HepG2 (cell line): ENCODE data around the gene GOLGA6L24. TPM values are rescaled to one million over a fixed set of nuclear protein-coding genes. Genes with fewer than 3 reads are reported as not detected.
A peak's percentile ranks its signal among the peaks of the same experiment; 100 is the strongest.
"Not testable (repeated sequence)": the region's sequence is repeated elsewhere in the genome, so short reads cannot be mapped to it uniquely, and the experiment has no call there.

ENCODE experiments used
- ATAC-seq: fragments of 200-7000 bp; cut with Tn5 transposase; 3 replicates; pipeline ENCODE4 v1.9.1; 2020; ENCODE audit warnings: mild to moderate bottlenecking, moderate library complexity
- BruUV-seq: library from RNA; stranded (reverse); fragments of 400-500 nt; replicated peaks from 2 replicates; lab custom pipeline; 2021; lab: Mats Ljungman, UMichigan
- CTCF ChIA-PET: fragments of 300-600 bp; formaldehyde crosslinking; extraction: SDS; loops from one replicate; lab custom pipeline; 2021; ENCODE audit warnings: low total read pairs, inconsistent platforms, low intra/inter-chr PET ratio; lab: Yijun Ruan, JAX
- POLR2A ChIA-PET: fragments of 350-600 bp; sonication (Branson Sonifier 250); formaldehyde crosslinking; loops from one replicate; lab custom pipeline; 2020; ENCODE audit warnings: antibody characterized with exemption, inconsistent platforms; lab: Yijun Ruan, JAX
- DNase-seq: peaks from one replicate; pipeline ENCODE4 v3.0.0-alpha.2; 2015; ENCODE audit warnings: low spot score
- FAIRE-seq: peaks from 3 replicates; lab custom pipeline; 2011; peaks lifted over from hg19 to GRCh38; lab: Jason Lieb, UNC
- H2AFZ ChIP-seq: one replicate; pipeline ENCODE4 v1.6.1; 2011; ENCODE audit warnings: low read length, inconsistent platforms
- H3K27ac ChIP-seq: fragments of 300-600 bp; 3 replicates; pipeline ENCODE4 v1.8.0; 2011; ENCODE audit warnings: mixed run types, mild to moderate bottlenecking, mixed read lengths, low read length, inconsistent platforms; ENCODE audit not compliant: insufficient read depth; ENCODE audit errors: extremely low read length
- H3K27me3 ChIP-seq, 2 experiments: fragments of 200-600 bp in 1 of 2; 2 replicates in 1 of 2; 3 replicates in 1 of 2; pipeline versions ENCODE4 v1.6.0 to v1.8.0; 2011; ENCODE audit warnings: low read length in 2 of 2, mild to moderate bottlenecking in 2 of 2, moderate library complexity in 2 of 2, inconsistent platforms in 1 of 2; ENCODE audit not compliant: insufficient read depth in 2 of 2, control insufficient read depth in 1 of 2
- H3K36me3 ChIP-seq, 2 experiments: fragments of 200-600 bp in 1 of 2; replicated peaks in 1 of 2; 2 replicates in 1 of 2; 3 replicates in 1 of 2; pipeline versions ENCODE4 v1.5.1 to v1.8.0; 2011; ENCODE audit warnings: low read length in 2 of 2, inconsistent platforms in 1 of 2; ENCODE audit not compliant: insufficient read depth in 2 of 2, control insufficient read depth in 1 of 2
- H3K4me1 ChIP-seq: 2 replicates; pipeline ENCODE4 v1.5.1; 2012; ENCODE audit warnings: low read length, inconsistent platforms; ENCODE audit not compliant: insufficient read depth
- H3K4me2 ChIP-seq: 2 replicates; pipeline ENCODE4 v1.6.0; 2011; ENCODE audit warnings: low read depth, low read length, inconsistent platforms
- H3K4me3 ChIP-seq, 3 experiments: fragments of 200-600 bp in 1 of 3; sonication (generic), shearing (Covaris generic) in 1 of 3; replicated peaks in 1 of 3; 2 replicates each; pipeline ENCODE4 v1.5.1; 2011 to 2016; ENCODE audit warnings: low read length in 3 of 3, inconsistent platforms in 2 of 3, low read depth in 2 of 3, mild to moderate bottlenecking in 2 of 3, control low read depth in 1 of 3, mixed read lengths in 1 of 3; ENCODE audit not compliant: insufficient read depth in 1 of 3
- H3K79me2 ChIP-seq: one replicate; pipeline ENCODE4 v1.6.1; 2011; ENCODE audit warnings: low read length, inconsistent platforms; ENCODE audit not compliant: insufficient read depth
- H3K9ac ChIP-seq: 2 replicates; pipeline ENCODE4 v1.6.0; 2011; ENCODE audit warnings: mild to moderate bottlenecking, low read depth, low read length, inconsistent platforms; ENCODE audit not compliant: insufficient read depth
- H3K9me3 ChIP-seq: 2 replicates; pipeline ENCODE4 v1.5.1; 2012; ENCODE audit warnings: mild to moderate bottlenecking, low read length
- H4K20me1 ChIP-seq: 2 replicates; pipeline ENCODE4 v1.6.0; 2011; ENCODE audit warnings: inconsistent platforms, mild to moderate bottlenecking, low read length, moderate library complexity; ENCODE audit not compliant: insufficient read depth
- ZNF121 ChIP-seq: sonication (generic); formaldehyde crosslinking; IDR thresholded peaks from 2 replicates; pipeline ENCODE4 v1.5.0; 2020; ENCODE audit warnings: mild to moderate bottlenecking, missing genetic modification reagents
- WGBS: methylation state at CpG from one replicate; pipeline ENCODE4 v1.1.6; 2017; ENCODE audit warnings: low lambda C conversion rate; 5-methylcytosine and 5-hydroxymethylcytosine counted together
- in situ Hi-C: cut with HindIII; loops from 2 replicates; pipeline ENCODE4 v1.10.0; 2017; ENCODE audit warnings: low pct_unique_long_range_greater_than_20kb; ENCODE audit not compliant: extremely low pct_ligation_motif_present
- intact Hi-C: fragments of 100-400 bp; cut with micrococcal nuclease; formaldehyde crosslinking; loops from one replicate; pipeline ENCODE4 v1.10.0; 2022; ENCODE audit not compliant: unreplicated experiment
- polyA plus RNA-seq, 8 experiments: library from polyadenylated mRNA; depleted of rRNA in 3 of 8; stranded (reverse) in 7 of 8; unstranded in 1 of 8; fragments of >200 nt; fragmentation: Illumina TruSeq in 4 of 8; extraction: Trizol in 4 of 8; gene quantifications; 2 replicates each; pipeline versions ENCODE4 v1.2.1 to v1.2.3, GENCODE V29; 2011 to 2016; ENCODE audit warnings: low read depth in 4 of 8, missing spikeins in 1 of 8, mixed read lengths in 1 of 8; ENCODE audit not compliant: insufficient read depth in 1 of 8
- small RNA-seq, 3 experiments: library from RNA; depleted of rRNA; stranded (forward); fragments of <200 nt; gene quantifications; one replicate each; pipeline ENCODE3, GENCODE V24; 2012; ENCODE audit warnings: low read depth in 2 of 3, low replicate concordance in 1 of 3; ENCODE audit not compliant: insufficient read length in 3 of 3, insufficient read depth in 2 of 3
- total RNA-seq, 5 experiments: library from RNA; depleted of rRNA; stranded (reverse); fragments of >200 nt; fragmentation: Illumina TruSeq; extraction: Trizol; gene quantifications; 2 replicates each; pipeline ENCODE4 v1.2.3, GENCODE V29; 2016; ENCODE audit warnings: low read depth in 1 of 5

Gene GOLGA6L24
- total and polyA plus RNA-seq, 2 of the 13 experiments (the other 11 are each of a cell fraction or from before 2014, with no cell fraction given), result not detected

DNA sequence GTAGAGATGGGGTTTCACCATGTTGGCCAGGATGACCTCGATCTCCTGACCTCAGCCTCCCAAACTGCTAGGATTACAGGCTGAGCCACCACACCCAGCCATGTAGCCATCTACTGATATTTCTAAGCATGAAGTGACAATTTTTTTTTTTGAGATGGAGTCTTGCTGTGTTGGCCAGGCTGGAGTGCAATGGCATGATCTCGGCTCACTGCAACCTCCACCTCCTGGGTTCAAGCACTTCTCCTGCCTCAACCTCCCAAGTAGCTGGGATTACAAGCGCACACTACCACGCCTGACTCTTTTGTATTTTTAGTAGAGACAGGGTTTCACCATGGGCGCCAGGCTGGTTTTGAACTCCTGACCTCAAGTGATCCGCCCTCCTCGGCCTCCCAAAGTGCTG lies 40.9 kb downstream of the GOLGA6L24 start:
- H3K9me3 ChIP-seq, H3K79me2 ChIP-seq, H3K27me3 ChIP-seq, H3K4me2 ChIP-seq, intact Hi-C loops, BruUV-seq, POLR2A ChIA-PET, H3K4me3 ChIP-seq, H3K4me1 ChIP-seq, H4K20me1 ChIP-seq, ATAC-seq, CTCF ChIA-PET, H3K9ac ChIP-seq, in situ Hi-C loops, H3K27ac ChIP-seq, FAIRE-seq, H3K36me3 ChIP-seq, H2AFZ ChIP-seq, DNase-seq: not testable (repeated sequence)
- TF ChIP-seq ZNF121 (CRISPR knock-in tag), result peak; percentile 34; the same call in 1 of the 2 replicates
- WGBS, result 99% methylated on average over 7 of the region's 7 CpGs

DNA sequence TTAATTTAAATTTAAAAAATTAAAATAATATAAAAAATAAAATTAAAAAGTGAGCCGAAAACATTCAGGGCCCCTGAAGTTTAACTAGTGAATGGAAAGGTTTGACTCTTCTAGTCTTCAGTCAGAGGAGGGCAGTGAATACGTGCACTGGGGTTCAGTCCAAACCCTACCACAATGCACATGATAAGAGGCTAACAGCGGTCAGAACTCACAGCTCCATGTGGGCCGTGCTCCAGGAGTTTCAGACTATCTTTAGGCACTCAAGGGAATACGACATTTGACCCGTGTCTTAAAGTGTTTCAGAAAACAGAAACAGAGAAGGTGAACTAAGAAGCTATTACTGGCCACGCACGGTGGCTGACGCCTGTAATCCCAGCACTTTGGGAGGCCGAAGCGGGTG lies 47.4 kb downstream of the GOLGA6L24 start:
- POLR2A ChIA-PET, CTCF ChIA-PET, H3K9me3 ChIP-seq, H3K79me2 ChIP-seq, H3K4me1 ChIP-seq, H4K20me1 ChIP-seq, DNase-seq, H3K4me3 ChIP-seq, ATAC-seq, H3K36me3 ChIP-seq, FAIRE-seq, H3K27me3 ChIP-seq, BruUV-seq, H3K27ac ChIP-seq, H3K9ac ChIP-seq, H3K4me2 ChIP-seq, H2AFZ ChIP-seq, intact Hi-C loops, in situ Hi-C loops: not testable (repeated sequence)
- WGBS, result 88% methylated on average over 9 of the region's 11 CpGs

DNA sequence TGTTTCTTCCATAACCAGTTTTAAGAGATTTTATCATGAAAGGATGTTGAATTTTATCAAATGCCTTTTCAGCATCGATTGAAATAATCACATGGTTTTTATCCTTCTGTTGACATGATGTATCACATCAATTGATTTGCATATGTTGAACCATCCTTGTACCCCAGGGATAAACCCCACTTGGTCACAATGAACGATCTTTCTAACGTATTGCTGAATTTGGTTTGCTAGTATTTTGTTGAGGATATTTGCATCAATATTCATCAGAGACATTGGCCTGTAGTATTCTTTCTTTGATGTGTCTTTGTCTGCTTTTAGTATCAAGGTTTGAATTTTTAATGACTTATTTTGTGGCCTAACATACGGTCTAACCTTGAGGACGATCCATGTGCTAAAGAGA lies 49.2 kb downstream of the GOLGA6L24 start:
- H3K27me3 ChIP-seq, CTCF ChIA-PET: not testable (repeated sequence)
- BruUV-seq, result TSS peak; percentile 21

More for the DNA sequence above, 49.2 kb downstream of the GOLGA6L24 start:
- H3K9me3 ChIP-seq, H3K9ac ChIP-seq, H3K27ac ChIP-seq, intact Hi-C loops, FAIRE-seq, DNase-seq, in situ Hi-C loops, H2AFZ ChIP-seq, H3K36me3 ChIP-seq, ATAC-seq, H3K4me1 ChIP-seq, POLR2A ChIA-PET, H3K4me3 ChIP-seq, H4K20me1 ChIP-seq, H3K4me2 ChIP-seq, H3K79me2 ChIP-seq: not testable (repeated sequence)
- over 99% methylated on average over 5 of the region's 5 CpGs for WGBS

Small RNA genes within 50 kb of the gene (small RNA-seq; reads per million reads assigned to genes)
- gene AC091304.5 (0 reads per million in 3 experiments), gene RN7SL238P (0 reads per million in 3 experiments)

Other genes starting within 250 kb of the GOLGA6L24 start
- gene HERC2, start 35.9 kb downstream of the GOLGA6L24 start, total RNA-seq (2016; rRNA removed; fragmentation: Illumina TruSeq; extraction: Trizol), result 24.8 and 25.6 TPM in 2 replicates
- gene HERC2, start 35.9 kb downstream of the GOLGA6L24 start, polyA plus RNA-seq (2011; rRNA removed), result 17.6 and 21.9 TPM in 2 replicates
- not detected in 2 replicates for gene GOLGA8F, start 20.6 kb upstream of the GOLGA6L24 start, total RNA-seq (2016; rRNA removed; fragmentation: Illumina TruSeq; extraction: Trizol)
- not detected in 2 replicates for gene GOLGA8F, start 20.6 kb upstream of the GOLGA6L24 start, polyA plus RNA-seq (2011; rRNA removed)
- gene GOLGA8G, start 174.9 kb upstream of the GOLGA6L24 start, total RNA-seq (2016; rRNA removed; fragmentation: Illumina TruSeq; extraction: Trizol), result not detected in 2 replicates
- gene GOLGA8G, start 174.9 kb upstream of the GOLGA6L24 start, polyA plus RNA-seq (2011; rRNA removed), result not detected in 2 replicates
- gene GOLGA6L25, start 195.5 kb upstream of the GOLGA6L24 start, total RNA-seq (2016; rRNA removed; fragmentation: Illumina TruSeq; extraction: Trizol), result not detected in 2 replicates
- gene GOLGA6L25, start 195.5 kb upstream of the GOLGA6L24 start, polyA plus RNA-seq (2011; rRNA removed), result not detected in 2 replicates